B cell (primary cell): ENCODE data around the gene RIMBP2. TPM values are rescaled to one million over a fixed set of nuclear protein-coding genes. Genes with fewer than 3 reads are reported as not detected.

Experiments
- ATAC-seq: fragments of 200-7000 bp; cut with Tn5 transposase; one replicate; pipeline ENCODE4 v1.10.0; 2021; ENCODE audit warnings: low read depth, mild to moderate bottlenecking, moderate number of reproducible peaks, moderate library complexity
- CTCF ChIA-PET: fragments of 350-600 bp; sonication (Branson Sonifier 250); formaldehyde crosslinking; loops from one replicate; lab custom pipeline; 2021; ENCODE audit warnings: antibody characterized with exemption, inconsistent platforms; lab: Charles Lee
- POLR2A ChIA-PET: fragments of 350-600 bp; sonication (Branson Sonifier 250); formaldehyde crosslinking; loops from one replicate; lab custom pipeline; 2021; ENCODE audit warnings: antibody characterized with exemption; lab: Charles Lee
- DNase-seq: peaks from one replicate; pipeline ENCODE4 v3.0.0; 2013
- H2AFZ ChIP-seq: 2 replicates; pipeline ENCODE4 v1.6.1; 2012; ENCODE audit warnings: mild to moderate bottlenecking, low read depth, low read length; ENCODE audit not compliant: insufficient read depth, poor library complexity, severe bottlenecking
- H3K27ac ChIP-seq, 2 donors: 1 replicate in 1 of 2; 2 replicates in 1 of 2; pipeline ENCODE4 v1.5.1; 2012 to 2013; ENCODE audit warnings: low read length in 2 of 2, mild to moderate bottlenecking in 2 of 2, moderate library complexity in 1 of 2
- H3K27me3 ChIP-seq, 4 experiments: fragments of 200-600 bp in 1 of 4; sonication (generic) in 1 of 4; replicated peaks in 1 of 4; 1 replicate in 2 of 4; 2 replicates in 2 of 4; pipeline versions ENCODE4 v1.6.1 to v1.7.0; 2013 to 2016; ENCODE audit warnings: low read length in 3 of 4, mild to moderate bottlenecking in 2 of 4, mixed read lengths in 1 of 4, moderate library complexity in 1 of 4; ENCODE audit not compliant: insufficient read depth in 4 of 4, control insufficient read depth in 3 of 4; ENCODE audit errors: control extremely low read depth in 1 of 4
- H3K36me3 ChIP-seq, 2 experiments: replicated peaks in 1 of 2; 1 replicate in 1 of 2; 2 replicates in 1 of 2; pipeline versions ENCODE4 v1.6.1 to v1.7.1; 2013; ENCODE audit warnings: low read length in 1 of 2; ENCODE audit not compliant: insufficient read depth in 2 of 2, control insufficient read depth in 1 of 2; ENCODE audit errors: control extremely low read depth in 1 of 2, extremely low read depth in 1 of 2
- H3K4me1 ChIP-seq, 2 donors: fragments of 200-600 bp in 1 of 2; sonication (generic) in 1 of 2; 1 replicate in 1 of 2; 2 replicates in 1 of 2; pipeline versions ENCODE4 v1.5.1 to v1.6.1; 2013 to 2017; ENCODE audit warnings: low read length in 2 of 2; ENCODE audit not compliant: control insufficient read depth in 2 of 2, insufficient read depth in 2 of 2
- H3K4me2 ChIP-seq: replicated peaks from 2 replicates; pipeline ENCODE3; 2012; ENCODE audit warnings: mild to moderate bottlenecking, low read depth, low read length; ENCODE audit not compliant: poor library complexity, severe bottlenecking
- H3K4me3 ChIP-seq, 5 experiments: fragments of 200-600 bp in 1 of 5; sonication (generic) in 1 of 5; 1 replicate in 3 of 5; 2 replicates in 2 of 5; pipeline versions ENCODE4 v1.5.1 to v1.7.0; 2011 to 2016; ENCODE audit warnings: low read length in 4 of 5, mild to moderate bottlenecking in 4 of 5, low read depth in 2 of 5, control low read depth in 1 of 5, moderate library complexity in 1 of 5; ENCODE audit not compliant: insufficient read depth in 1 of 5; ENCODE audit errors: control extremely low read depth in 1 of 5, extremely low read depth in 1 of 5
- H3K79me2 ChIP-seq: fragments of 200-600 bp; sonication (generic); one replicate; pipeline ENCODE4 v1.6.0; 2016; ENCODE audit warnings: low read length; ENCODE audit not compliant: control insufficient read depth, insufficient read depth
- H3K9ac ChIP-seq: fragments of 200-600 bp; sonication (generic); 2 replicates; pipeline ENCODE4 v1.6.1; 2017; ENCODE audit warnings: mild to moderate bottlenecking, low read length, moderate library complexity
- H3K9me3 ChIP-seq, 3 donors: one replicate each; pipeline versions ENCODE4 v1.6.1 to v1.7.1; 2013; ENCODE audit warnings: low read length in 2 of 3; ENCODE audit not compliant: control insufficient read depth in 2 of 3, insufficient read depth in 1 of 3; ENCODE audit errors: control extremely low read depth in 1 of 3
- H4K20me1 ChIP-seq: 2 replicates; pipeline ENCODE4 v1.6.0; 2012; ENCODE audit warnings: mild to moderate bottlenecking, low read length; ENCODE audit not compliant: insufficient read depth, control insufficient read depth, poor library complexity, severe bottlenecking
- H3K27ac Mint-ChIP-seq: one replicate; pipeline ENCODE4 v1.8.0; 2021; ENCODE audit warnings: mixed read lengths
- H3K27me3 Mint-ChIP-seq: one replicate; pipeline ENCODE4 v1.8.0; 2021; ENCODE audit warnings: mixed read lengths
- H3K4me1 Mint-ChIP-seq: one replicate; pipeline ENCODE4 v1.8.0; 2021; ENCODE audit warnings: mixed read lengths
- H3K4me3 Mint-ChIP-seq: one replicate; pipeline ENCODE4 v1.8.0; 2021; ENCODE audit warnings: mixed read lengths
- H3K9me3 Mint-ChIP-seq: one replicate; pipeline ENCODE4 v1.8.0; 2022; ENCODE audit warnings: mixed read lengths; ENCODE audit not compliant: insufficient read depth
- CTCF ChIP-seq: fragments of 200-600 bp; IDR thresholded peaks from one replicate; pipeline ENCODE4 v1.8.0; 2022; ENCODE audit warnings: antibody characterized with exemption, mild to moderate bottlenecking
- EZH2 ChIP-seq: IDR thresholded peaks from 2 replicates; pipeline ENCODE4 v1.6.1; 2012; ENCODE audit warnings: borderline replicate concordance, low read depth, mild to moderate bottlenecking, moderate library complexity, low read length; ENCODE audit not compliant: insufficient read depth, poor library complexity, severe bottlenecking
- WGBS: methylation state at CpG from one replicate; pipeline ENCODE4 v1.1.5; 2013; ENCODE audit warnings: missing lambda C conversion rate; ENCODE audit not compliant: insufficient coverage; 5-methylcytosine and 5-hydroxymethylcytosine counted together
- intact Hi-C: fragments of 100-400 bp; cut with micrococcal nuclease; formaldehyde crosslinking; loops from one replicate; pipeline ENCODE4 v1.10.0; 2022
- polyA plus RNA-seq: library from polyadenylated mRNA; depleted of rRNA; stranded (reverse); fragments of >200 nt; gene quantifications from 2 replicates; pipeline ENCODE4 v1.2.3, GENCODE V29; 2012
- total RNA-seq, 2 donors: library from RNA; stranded (reverse); fragments of 120-200 nt in 1 of 2; gene quantifications; 1 replicate in 1 of 2; 2 replicates in 1 of 2; pipeline versions ENCODE4 v1.2.3 to v1.2.4, GENCODE V29; 2013 to 2022

RIMBP2 gene
- total and polyA plus RNA-seq, 2 donors (not counting 1 experiment from before 2014, with no cell fraction given): not detected

- no peak overlapping the region for H2AFZ ChIP-seq
- Mint-ChIP-seq H3K27ac (no peak overlapping the region), H3K27me3 (no peaks in the 10 kb centered on the region), H3K9me3 (no peaks in the 10 kb centered on the region), H3K4me3 (no peak overlapping the region), H3K4me1 (no peaks in the 10 kb centered on the region)
- TF ChIP-seq CTCF: no peak
- TF ChIP-seq EZH2: no peak
- ChIA-PET POLR2A (no interaction called here), CTCF (no interaction called here)
- no peaks in the 10 kb centered on the region for H4K20me1 ChIP-seq
- H3K36me3 ChIP-seq: no peaks in the 10 kb centered on the region
- H3K9me3 ChIP-seq: peaks cover 0 to 19% (median 0%) of the 10 kb centered on the region in 3 donors
- H3K27me3 ChIP-seq: peaks cover 0 to 2% (median 0%) of the 10 kb centered on the region in 4 experiments
- H3K4me3 ChIP-seq: no peak overlapping the region
- ATAC-seq: no peak
- no peaks in the 10 kb centered on the region for H3K4me1 ChIP-seq
- no peak overlapping the region for H3K9ac ChIP-seq
- H3K27ac ChIP-seq: no peak overlapping the region
- H3K79me2 ChIP-seq: no peaks in the 10 kb centered on the region
- intact Hi-C loops: no loop called here
- WGBS: 19% methylated on average over 9 of the region's 14 CpGs
- H3K4me2 ChIP-seq: peak overlapping the region; percentile 6
- DNase-seq: peak; percentile 12
Observed at GRCh38 chr12:130480887-130481286, 235.2 kb downstream of the RIMBP2 start.

GRCh38 chr12:130480231-130480630 lies 235.9 kb downstream of the RIMBP2 start:
- intact Hi-C loops: no loop called here
- peaks cover 0 to 2% (median 0%) of the 10 kb centered on the region in 4 experiments for H3K27me3 ChIP-seq
- TF ChIP-seq EZH2: no peak
- no peak for TF ChIP-seq CTCF
- H3K27ac Mint-ChIP-seq: no peak overlapping the region
- H3K27ac ChIP-seq: no peak overlapping the region
- H3K4me2 ChIP-seq: no peak overlapping the region
- H3K4me3 Mint-ChIP-seq: no peak overlapping the region
- H3K4me1 ChIP-seq: no peaks in the 10 kb centered on the region
- no peak overlapping the region for H3K9ac ChIP-seq
- ChIA-PET POLR2A (no interaction called here), CTCF (no interaction called here)
- no peaks in the 10 kb centered on the region for H3K27me3 Mint-ChIP-seq
- no peaks in the 10 kb centered on the region for H3K9me3 Mint-ChIP-seq
- DNase-seq: no peak
- no peak overlapping the region for H2AFZ ChIP-seq
- H3K4me1 Mint-ChIP-seq: no peaks in the 10 kb centered on the region
- H3K36me3 ChIP-seq: no peaks in the 10 kb centered on the region
- H3K9me3 ChIP-seq: peaks cover 0 to 14% (median 0%) of the 10 kb centered on the region in 3 donors
- no peak overlapping the region for H3K4me3 ChIP-seq
- ATAC-seq: no peak
- WGBS: 94% methylated on average over 5 of the region's 9 CpGs
- H4K20me1 ChIP-seq: no peaks in the 10 kb centered on the region
- no peaks in the 10 kb centered on the region for H3K79me2 ChIP-seq
